AG20443 (cell line): ENCODE results near the gene UMAD1.

Experiments
- DNase-seq: peaks from one replicate; pipeline ENCODE4 v3.0.0; 2012; ENCODE audit warnings: low spot score, mixed read lengths

UMAD1 gene

GRCh38 chr7:7693881-7694280 is 53.3 kb downstream of the UMAD1 start:
- DNase-seq = peak; percentile 11

GRCh38 chr7:7694542-7694941 is 54.0 kb downstream of the UMAD1 start:
- no peak for DNase-seq

- no peak for DNase-seq
Measured at GRCh38 chr7:7695111-7695817, 54.7 kb downstream of the UMAD1 start.

GRCh38 chr7:7696458-7697119 is 56.0 kb downstream of the UMAD1 start:
- DNase-seq = peak; percentile 24

- DNase-seq = no peak
Measured at GRCh38 chr7:7698930-7699329, 58.4 kb downstream of the UMAD1 start.

- no peak for DNase-seq
Measured at GRCh38 chr7:7699380-7699779, 58.8 kb downstream of the UMAD1 start.

GRCh38 chr7:7699970-7700369 is 59.4 kb downstream of the UMAD1 start:
- no peak for DNase-seq

- no peak for DNase-seq
Measured at GRCh38 chr7:7701527-7701926, 61.0 kb downstream of the UMAD1 start.

GRCh38 chr7:7702826-7703225 is 62.3 kb downstream of the UMAD1 start:
- DNase-seq = peak; percentile 66

GRCh38 chr7:7703427-7703826 is 62.9 kb downstream of the UMAD1 start:
- no peak for DNase-seq

GRCh38 chr7:7704867-7705266 is 64.3 kb downstream of the UMAD1 start:
- DNase-seq = no peak

GRCh38 chr7:7705318-7705717 is 64.8 kb downstream of the UMAD1 start:
- DNase-seq = no peak

- DNase-seq = no peak
Measured at GRCh38 chr7:7706101-7706511, 65.6 kb downstream of the UMAD1 start.

GRCh38 chr7:7706556-7707172 is 66.1 kb downstream of the UMAD1 start:
- DNase-seq = no peak

GRCh38 chr7:7707246-7707645 is 66.7 kb downstream of the UMAD1 start:
- DNase-seq = no peak

GRCh38 chr7:7707806-7708205 is 67.3 kb downstream of the UMAD1 start:
- no peak for DNase-seq

GRCh38 chr7:7709291-7709690 is 68.7 kb downstream of the UMAD1 start:
- no peak for DNase-seq

GRCh38 chr7:7710469-7710868 is 69.9 kb downstream of the UMAD1 start:
- no peak for DNase-seq

GRCh38 chr7:7713730-7714129 is 73.2 kb downstream of the UMAD1 start:
- no peak for DNase-seq

- DNase-seq = no peak
Measured at GRCh38 chr7:7718492-7718891, 77.9 kb downstream of the UMAD1 start, which contains the start of gene RPA3. Gene RPA3 (minus strand): TSS chr7:7718607. CDS start chr7:7640418, 78,189 bp downstream.

- peak; percentile 75 for DNase-seq
Measured at GRCh38 chr7:7719236-7719635, 78.7 kb downstream of the UMAD1 start.

- no peak for DNase-seq
Measured at GRCh38 chr7:7720193-7720592, 79.6 kb downstream of the UMAD1 start.
